Measurements from ENCODE around the gene WDFY4. TPM values are rescaled to one million over a fixed set of nuclear protein-coding genes. Genes with fewer than 3 reads are reported as not detected.

WDFY4 gene
- total RNA-seq, 1 experiment from 2014 or later, result 0.16 TPM

DNA sequence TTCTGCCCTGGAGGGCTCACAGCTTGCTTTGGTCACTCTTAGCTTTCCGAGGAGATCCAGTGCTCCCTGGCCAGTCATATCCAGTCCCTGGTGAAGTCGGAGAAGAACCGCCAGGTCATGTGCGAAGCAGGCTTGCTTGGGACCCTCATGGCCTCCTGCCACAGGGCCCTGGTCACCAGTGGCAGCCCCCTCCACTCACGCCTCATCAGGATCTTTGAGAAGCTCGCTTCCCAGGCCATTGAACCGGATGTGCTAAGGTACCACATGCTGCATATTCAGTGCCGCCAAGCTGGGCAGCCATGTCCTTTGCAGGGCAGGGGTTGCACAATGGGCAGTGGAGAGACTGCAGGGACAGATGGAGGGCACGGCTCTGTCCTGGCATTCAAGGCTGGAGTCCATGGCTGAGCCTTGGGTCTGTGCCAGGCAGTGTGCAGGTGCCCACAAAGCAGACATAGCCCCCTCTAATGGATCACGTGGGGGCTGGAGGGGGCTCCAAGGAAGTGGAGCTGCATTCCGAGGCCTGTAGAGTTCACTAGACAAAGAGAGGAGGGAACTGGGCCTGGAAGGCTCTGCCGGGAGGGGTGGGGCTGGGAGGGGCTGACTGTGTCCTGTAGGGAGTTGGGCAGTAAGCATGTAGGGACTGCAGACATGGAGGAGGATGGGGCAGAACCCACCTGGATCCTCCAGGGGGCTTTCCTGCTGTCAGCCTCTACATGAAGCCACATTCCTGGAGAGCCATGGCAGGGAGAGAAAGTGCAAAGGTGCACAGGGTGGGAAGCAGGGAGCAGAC lies 89.9 kb downstream of the WDFY4 start:
- H3K36me3 ChIP-seq, result no peaks in the 10 kb centered on the region
- H3K4me1 ChIP-seq (replicated peaks), result no peaks in the 10 kb centered on the region
- no peak overlapping the region for H3K4me3 ChIP-seq
- H3K27me3 ChIP-seq (replicated peaks), result no peaks in the 10 kb centered on the region
- no peak for DNase-seq (ENCODE audit: low read depth in 1 of 2, low spot score in 2 of 2)
- no peaks in the 10 kb centered on the region for H3K9me3 ChIP-seq (replicated peaks)
- no peak overlapping the region for H3K27ac ChIP-seq

DNA sequence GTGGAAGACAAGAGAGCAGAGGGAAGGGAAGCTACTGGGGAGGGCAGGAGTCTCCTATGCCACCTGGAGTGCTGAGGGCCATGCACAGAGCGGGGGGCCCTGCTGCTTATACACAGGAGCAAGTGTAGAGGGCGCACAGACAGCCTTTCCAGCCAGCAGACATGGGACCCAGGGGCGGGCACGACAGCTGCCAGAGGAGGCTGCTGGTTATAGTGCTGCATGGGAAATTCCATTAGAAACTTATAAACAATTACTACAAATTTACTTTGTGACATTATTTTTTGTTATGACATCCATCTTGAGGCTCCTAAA lies 90.5 kb downstream of the WDFY4 start:
- H3K36me3 ChIP-seq, result no peaks in the 10 kb centered on the region
- H3K27ac ChIP-seq, result no peak overlapping the region
- no peaks in the 10 kb centered on the region for H3K4me1 ChIP-seq (replicated peaks)
- no peaks in the 10 kb centered on the region for H3K27me3 ChIP-seq (replicated peaks)
- DNase-seq (ENCODE audit: low read depth in 1 of 2, low spot score in 2 of 2), result no peak
- H3K9me3 ChIP-seq (replicated peaks), result no peaks in the 10 kb centered on the region
- H3K4me3 ChIP-seq, result no peak overlapping the region

DNA sequence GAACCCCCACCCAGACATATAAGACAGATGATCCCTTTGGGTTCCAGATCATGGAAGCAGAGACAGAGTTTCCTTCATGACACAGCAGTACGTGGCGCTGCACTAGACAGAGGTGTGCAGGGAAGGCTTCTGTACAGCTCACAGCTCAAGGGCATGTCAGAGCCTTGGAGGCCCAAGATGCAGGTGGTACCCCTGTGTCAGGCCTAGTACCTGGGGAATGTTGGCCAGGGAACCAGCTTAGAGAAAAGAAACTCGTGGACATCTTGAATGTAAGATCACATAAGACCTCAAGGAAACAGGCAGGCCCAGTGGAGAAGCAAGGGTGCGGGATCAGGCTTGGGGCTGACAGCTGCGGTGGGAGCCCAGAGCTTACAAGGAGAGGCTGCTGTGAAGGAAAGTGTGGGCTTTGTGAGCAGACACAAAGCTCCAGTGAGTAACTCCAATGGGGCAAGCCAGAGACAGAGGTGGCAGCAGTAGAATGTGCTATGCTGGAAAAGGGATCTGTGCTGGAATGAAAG lies 91.4 kb downstream of the WDFY4 start:
- Histone ChIP-seq H3K27me3 (replicated peaks) (no peaks in the 10 kb centered on the region), H3K36me3 (no peaks in the 10 kb centered on the region), H3K4me1 (replicated peaks) (no peaks in the 10 kb centered on the region), H3K27ac (no peak overlapping the region), H3K4me3 (no peak overlapping the region), H3K9me3 (replicated peaks) (no peaks in the 10 kb centered on the region)
- DNase-seq (ENCODE audit: low read depth in 1 of 2, low spot score in 2 of 2), result no peak

DNA sequence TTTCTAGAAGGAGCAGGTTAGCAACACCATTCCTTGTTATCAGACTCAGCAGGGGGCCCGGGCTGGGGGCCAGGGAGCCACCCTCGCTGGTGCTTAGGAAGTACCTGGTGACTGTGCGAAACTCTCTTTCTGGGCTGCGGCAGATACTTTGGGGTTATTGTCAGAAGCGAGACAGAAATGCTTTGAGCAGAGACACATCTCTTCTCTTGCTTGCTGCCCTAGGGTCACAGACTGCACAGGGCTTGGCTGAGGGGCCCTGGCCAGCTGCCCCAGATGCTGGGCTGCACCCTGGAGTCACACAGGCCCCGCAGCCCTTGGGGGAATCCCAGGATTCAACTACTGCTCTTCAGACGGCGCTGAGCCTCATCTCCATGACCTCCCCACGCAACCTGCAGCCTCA lies 91.9 kb downstream of the WDFY4 start:
- DNase-seq (ENCODE audit: low read depth in 1 of 2, low spot score in 2 of 2), result no peak
- no peak overlapping the region for H3K4me3 ChIP-seq
- H3K4me1 ChIP-seq (replicated peaks), result no peaks in the 10 kb centered on the region
- no peak overlapping the region for H3K27ac ChIP-seq
- no peaks in the 10 kb centered on the region for H3K36me3 ChIP-seq
- no peaks in the 10 kb centered on the region for H3K27me3 ChIP-seq (replicated peaks)
- no peaks in the 10 kb centered on the region for H3K9me3 ChIP-seq (replicated peaks)

DNA sequence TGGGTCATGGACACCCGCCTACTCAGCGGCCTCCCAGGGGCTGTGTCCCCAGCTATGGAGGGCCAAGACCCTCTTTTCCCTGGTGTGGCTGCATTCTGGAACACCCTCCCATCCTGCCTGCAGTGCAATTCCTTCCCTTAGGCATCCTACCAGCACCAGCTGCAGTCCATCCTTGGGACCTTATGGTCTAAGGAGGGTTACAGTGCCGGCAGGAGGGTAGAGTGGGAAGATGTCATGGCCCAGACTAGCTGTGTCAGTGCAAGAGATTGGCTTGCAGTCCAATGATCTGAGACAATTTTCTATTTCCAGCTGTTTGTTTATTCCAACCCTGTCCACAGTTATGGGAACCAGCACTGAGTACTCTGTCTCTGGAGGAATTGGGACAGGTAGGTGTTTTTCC lies 92.4 kb downstream of the WDFY4 start:
- no peaks in the 10 kb centered on the region for H3K4me1 ChIP-seq (replicated peaks)
- H3K27ac ChIP-seq, result no peak overlapping the region
- no peaks in the 10 kb centered on the region; the same call in 1 of the 2 replicates for H3K27me3 ChIP-seq (replicated peaks)
- no peaks in the 10 kb centered on the region for H3K9me3 ChIP-seq (replicated peaks)
- H3K36me3 ChIP-seq, result no peaks in the 10 kb centered on the region
- DNase-seq (ENCODE audit: low read depth in 1 of 2, low spot score in 2 of 2), result no peak
- no peak overlapping the region for H3K4me3 ChIP-seq

- Histone ChIP-seq H3K27ac (no peak overlapping the region), H3K4me1 (replicated peaks) (no peaks in the 10 kb centered on the region), H3K4me3 (no peak overlapping the region), H3K27me3 (replicated peaks) (no peaks in the 10 kb centered on the region; the same call in 1 of the 2 replicates), H3K9me3 (replicated peaks) (no peaks in the 10 kb centered on the region), H3K36me3 (no peaks in the 10 kb centered on the region)
- DNase-seq (ENCODE audit: low read depth in 1 of 2, low spot score in 2 of 2), result no peak
Observed at GRCh38 chr10:48778193-48778857, 93.7 kb downstream of the WDFY4 start.

- no peaks in the 10 kb centered on the region for H3K9me3 ChIP-seq (replicated peaks)
- no peak for DNase-seq (ENCODE audit: low read depth in 1 of 2, low spot score in 2 of 2)
- H3K36me3 ChIP-seq, result no peaks in the 10 kb centered on the region
- H3K4me3 ChIP-seq, result no peak overlapping the region
- no peak overlapping the region for H3K27ac ChIP-seq
- H3K27me3 ChIP-seq (replicated peaks), result no peaks in the 10 kb centered on the region; the same call in 1 of the 2 replicates
- H3K4me1 ChIP-seq (replicated peaks), result no peaks in the 10 kb centered on the region
Observed at GRCh38 chr10:48779077-48779476, 94.4 kb downstream of the WDFY4 start.

- no peak for DNase-seq (ENCODE audit: low read depth in 1 of 2, low spot score in 2 of 2)
- Histone ChIP-seq H3K9me3 (replicated peaks) (no peaks in the 10 kb centered on the region), H3K27ac (no peak overlapping the region)
Observed at GRCh38 chr10:48779546-48780152, 95.0 kb downstream of the WDFY4 start.

GRCh38 chr10:48780341-48780740 lies 95.7 kb downstream of the WDFY4 start:
- DNase-seq (ENCODE audit: low read depth in 1 of 2, low spot score in 2 of 2), result no peak
- H3K27me3 ChIP-seq (replicated peaks), result no peaks in the 10 kb centered on the region; the same call in 1 of the 2 replicates
- no peak overlapping the region for H3K4me3 ChIP-seq
- no peaks in the 10 kb centered on the region for H3K36me3 ChIP-seq
- H3K4me1 ChIP-seq (replicated peaks), result no peaks in the 10 kb centered on the region
- H3K9me3 ChIP-seq (replicated peaks), result no peaks in the 10 kb centered on the region
- no peak overlapping the region for H3K27ac ChIP-seq

More at GRCh38 chr10:48779546-48780152, 95.0 kb downstream of the WDFY4 start:
- H3K36me3 ChIP-seq, result no peaks in the 10 kb centered on the region
- no peaks in the 10 kb centered on the region for H3K4me1 ChIP-seq (replicated peaks)
- no peak overlapping the region for H3K4me3 ChIP-seq
- H3K27me3 ChIP-seq (replicated peaks), result no peaks in the 10 kb centered on the region; the same call in 1 of the 2 replicates

- Histone ChIP-seq H3K36me3 (no peaks in the 10 kb centered on the region), H3K27ac (no peak overlapping the region), H3K4me1 (replicated peaks) (no peaks in the 10 kb centered on the region), H3K4me3 (no peak overlapping the region), H3K27me3 (replicated peaks) (no peaks in the 10 kb centered on the region; the same call in 1 of the 2 replicates), H3K9me3 (replicated peaks) (no peaks in the 10 kb centered on the region)
- no peak for DNase-seq (ENCODE audit: low read depth in 1 of 2, low spot score in 2 of 2)
Observed at GRCh38 chr10:48782386-48782785, 97.7 kb downstream of the WDFY4 start.

- Histone ChIP-seq H3K36me3 (no peaks in the 10 kb centered on the region), H3K27ac (no peak overlapping the region), H3K9me3 (replicated peaks) (no peaks in the 10 kb centered on the region), H3K27me3 (replicated peaks) (no peaks in the 10 kb centered on the region; the same call in 1 of the 2 replicates), H3K4me3 (no peak overlapping the region), H3K4me1 (replicated peaks) (no peaks in the 10 kb centered on the region)
- no peak for DNase-seq (ENCODE audit: low read depth in 1 of 2, low spot score in 2 of 2)
Observed at GRCh38 chr10:48784031-48784430, 99.4 kb downstream of the WDFY4 start.

DNA sequence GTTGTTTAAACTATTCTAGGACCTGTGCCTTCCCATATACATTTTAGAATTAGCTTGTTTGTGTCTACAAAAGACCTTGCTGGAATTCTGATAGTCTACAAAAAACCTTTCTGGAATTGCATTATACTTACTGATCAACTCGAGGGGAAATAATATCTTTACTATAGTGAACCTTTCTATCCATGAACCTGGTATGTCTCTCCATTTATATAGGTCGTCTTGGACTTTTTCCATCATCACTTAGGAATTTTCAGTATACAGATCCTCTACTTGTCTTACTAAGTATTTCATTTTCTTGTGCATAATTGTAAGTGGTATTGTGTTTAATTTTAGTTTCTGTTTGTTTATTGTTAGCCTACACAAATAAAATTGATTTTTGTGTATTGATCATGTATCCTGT lies 101.1 kb downstream of the WDFY4 start:
- no peak overlapping the region for H3K4me3 ChIP-seq
- no peaks in the 10 kb centered on the region for H3K9me3 ChIP-seq (replicated peaks)
- no peak overlapping the region for H3K27ac ChIP-seq
- no peak for DNase-seq (ENCODE audit: low read depth in 1 of 2, low spot score in 2 of 2)
- H3K36me3 ChIP-seq, result no peaks in the 10 kb centered on the region
- H3K27me3 ChIP-seq (replicated peaks), result no peaks in the 10 kb centered on the region; the same call in 1 of the 2 replicates
- no peaks in the 10 kb centered on the region for H3K4me1 ChIP-seq (replicated peaks)

GRCh38 chr10:48786606-48787282 lies 102.1 kb downstream of the WDFY4 start:
- H3K27me3 ChIP-seq (replicated peaks), result no peaks in the 10 kb centered on the region; the same call in 1 of the 2 replicates
- no peak overlapping the region for H3K4me3 ChIP-seq
- H3K9me3 ChIP-seq (replicated peaks), result no peaks in the 10 kb centered on the region
- no peak for DNase-seq (ENCODE audit: low read depth in 1 of 2, low spot score in 2 of 2)
- no peak overlapping the region for H3K27ac ChIP-seq
- H3K36me3 ChIP-seq, result no peaks in the 10 kb centered on the region
- peaks cover 3% of the 10 kb centered on the region for H3K4me1 ChIP-seq (replicated peaks)

Data from SJSA1 (cell line).